Caco-2 (cell line): ENCODE results near the gene ANO1. TPM values are rescaled to one million over a fixed set of nuclear protein-coding genes. Genes with fewer than 3 reads are reported as not detected.

Source experiments
- BruUV-seq: library from RNA; stranded (reverse); fragments of 400-500 nt; replicated peaks from 2 replicates; lab custom pipeline; 2021; lab: Mats Ljungman, UMichigan
- CTCF ChIA-PET: fragments of 300-600 bp; sonication (Branson Sonifier 250); formaldehyde crosslinking; loops from one replicate; lab custom pipeline; 2022; ENCODE audit warnings: antibody characterized with exemption; lab: Charles Lee
- POLR2A ChIA-PET: fragments of 300-600 bp; sonication (Branson Sonifier 250); formaldehyde crosslinking; loops from one replicate; lab custom pipeline; 2022; ENCODE audit warnings: antibody characterized with exemption; lab: Charles Lee
- DNase-seq, 2 experiments: peaks; one replicate each; pipeline versions ENCODE4 v3.0.0 to v3.0.0-alpha.2; 2020 to 2022
- H3K27me3 ChIP-seq: replicated peaks from 2 replicates; pipeline ENCODE4 v1.6.0; 2011; ENCODE audit warnings: low read length; ENCODE audit not compliant: control insufficient read depth, insufficient read depth
- H3K36me3 ChIP-seq: 2 replicates; pipeline ENCODE4 v1.5.1; 2011; ENCODE audit warnings: low read length; ENCODE audit not compliant: control insufficient read depth, insufficient read depth
- H3K4me1 ChIP-seq: fragments of 250-450 bp; sonication (Bioruptor Pico); 2 replicates; pipeline ENCODE4 v1.5.1; 2020; ENCODE audit warnings: mild to moderate bottlenecking
- H3K4me3 ChIP-seq: 2 replicates; pipeline ENCODE4 v1.5.1; 2011; ENCODE audit warnings: low read depth, mild to moderate bottlenecking, control low read depth, low read length
- H3K9me3 ChIP-seq: fragments of 250-450 bp; sonication (Bioruptor Pico); 2 replicates; pipeline ENCODE4 v1.5.1; 2020; ENCODE audit warnings: mild to moderate bottlenecking, moderate library complexity
- H3K27ac Mint-ChIP-seq: one replicate; pipeline ENCODE4 v1.8.0; 2022; ENCODE audit warnings: mixed read lengths; ENCODE audit not compliant: unreplicated experiment
- H3K27me3 Mint-ChIP-seq: one replicate; pipeline ENCODE4 v1.8.0; 2022; ENCODE audit warnings: mixed read lengths; ENCODE audit not compliant: insufficient read depth, unreplicated experiment
- H3K36me3 Mint-ChIP-seq: one replicate; pipeline ENCODE4 v1.8.0; 2022; ENCODE audit warnings: mild to moderate bottlenecking, mixed read lengths; ENCODE audit not compliant: insufficient read depth, unreplicated experiment
- H3K4me1 Mint-ChIP-seq: one replicate; pipeline ENCODE4 v1.8.0; 2022; ENCODE audit warnings: low read depth, mixed read lengths; ENCODE audit not compliant: unreplicated experiment
- H3K4me3 Mint-ChIP-seq: one replicate; pipeline ENCODE4 v1.8.0; 2022; ENCODE audit warnings: mild to moderate bottlenecking, moderate library complexity, mixed read lengths; ENCODE audit not compliant: unreplicated experiment
- H3K9me3 Mint-ChIP-seq: one replicate; pipeline ENCODE4 v1.8.0; 2022; ENCODE audit warnings: mixed read lengths; ENCODE audit not compliant: unreplicated experiment
- intact Hi-C: fragments of 100-400 bp; cut with micrococcal nuclease; formaldehyde crosslinking; loops from one replicate; pipeline ENCODE4 v1.10.0; 2022; ENCODE audit not compliant: unreplicated experiment
- total RNA-seq: library from RNA; stranded (reverse); gene quantifications from 2 replicates; pipeline ENCODE4 v1.2.3, GENCODE V29; 2022
- TF ChIP-seq, protein P1 (sequence below), 2 experiments: fragments of 200-600 bp in 1 of 2; IDR thresholded peaks; 1 replicate in 1 of 2; 2 replicates in 1 of 2; pipeline versions ENCODE4 v1.5.1 to v1.8.0; 2011 to 2022; ENCODE audit warnings: antibody characterized with exemption in 1 of 2, control low read depth in 1 of 2, inconsistent platforms in 1 of 2, low read depth in 1 of 2, low read length in 1 of 2, mild to moderate bottlenecking in 1 of 2, moderate library complexity in 1 of 2; ENCODE audit not compliant: insufficient read depth in 1 of 2, severe bottlenecking in 1 of 2, unreplicated experiment in 1 of 2

Gene ANO1
- total RNA-seq, 1 experiment from 2014 or later = 8.4 TPM

DNA sequence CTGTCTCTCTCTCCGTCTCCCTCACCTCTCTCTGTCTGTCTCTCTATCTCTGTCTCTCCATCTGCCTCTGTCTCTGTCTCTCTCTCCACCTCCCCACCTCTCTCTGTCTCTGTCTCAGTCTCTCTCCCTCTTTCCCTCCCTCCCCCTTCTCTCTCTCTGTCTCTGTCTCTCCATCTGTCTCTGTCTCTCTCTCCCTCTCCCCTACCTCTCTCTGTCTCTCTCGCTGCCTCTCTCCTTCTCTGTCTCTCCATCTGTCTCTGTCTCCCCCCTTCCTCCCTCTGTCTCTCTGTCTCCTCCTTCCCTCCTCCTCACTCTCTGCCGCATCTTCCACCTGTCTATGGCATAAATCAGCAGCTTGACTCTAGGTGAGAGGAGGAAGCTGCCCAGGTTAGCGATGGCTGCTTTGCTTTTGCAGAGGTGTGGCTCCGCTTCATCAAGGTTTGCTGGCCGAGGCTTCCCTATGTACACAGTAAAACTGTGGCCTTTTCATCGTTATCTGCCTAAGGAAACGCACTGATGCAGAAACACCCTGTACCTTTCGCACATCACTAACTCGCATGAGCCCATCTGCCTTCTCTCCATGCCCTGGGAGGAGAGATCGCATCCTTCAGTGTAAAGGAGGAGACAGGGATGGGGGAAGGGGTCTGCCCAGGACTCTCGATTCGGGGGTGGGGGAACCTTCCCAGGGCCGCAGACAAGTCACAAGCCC is 44.5 kb downstream of the ANO1 start:
- no peaks in the 10 kb centered on the region for H3K36me3 ChIP-seq
- no peaks in the 10 kb centered on the region for H3K4me1 Mint-ChIP-seq
- no TSS peak for BruUV-seq
- H3K4me1 ChIP-seq = 0 out of 2 replicates have a peak, but pooled peaks cover under 1% of the 10 kb centered on the region
- H3K4me3 Mint-ChIP-seq = no peak overlapping the region
- DNase-seq = peak in 1 of 2 experiments; percentile 36
- ChIA-PET CTCF (no interaction called here), POLR2A (no interaction called here)
- no peak overlapping the region for H3K4me3 ChIP-seq
- H3K27ac Mint-ChIP-seq = no peak overlapping the region
- H3K36me3 Mint-ChIP-seq = no peaks in the 10 kb centered on the region
- intact Hi-C loops = no loop called here
- peaks cover 23% of the 10 kb centered on the region for H3K9me3 Mint-ChIP-seq
- H3K27me3 ChIP-seq = no peaks in the 10 kb centered on the region
- TF ChIP-seq, protein P1, sequence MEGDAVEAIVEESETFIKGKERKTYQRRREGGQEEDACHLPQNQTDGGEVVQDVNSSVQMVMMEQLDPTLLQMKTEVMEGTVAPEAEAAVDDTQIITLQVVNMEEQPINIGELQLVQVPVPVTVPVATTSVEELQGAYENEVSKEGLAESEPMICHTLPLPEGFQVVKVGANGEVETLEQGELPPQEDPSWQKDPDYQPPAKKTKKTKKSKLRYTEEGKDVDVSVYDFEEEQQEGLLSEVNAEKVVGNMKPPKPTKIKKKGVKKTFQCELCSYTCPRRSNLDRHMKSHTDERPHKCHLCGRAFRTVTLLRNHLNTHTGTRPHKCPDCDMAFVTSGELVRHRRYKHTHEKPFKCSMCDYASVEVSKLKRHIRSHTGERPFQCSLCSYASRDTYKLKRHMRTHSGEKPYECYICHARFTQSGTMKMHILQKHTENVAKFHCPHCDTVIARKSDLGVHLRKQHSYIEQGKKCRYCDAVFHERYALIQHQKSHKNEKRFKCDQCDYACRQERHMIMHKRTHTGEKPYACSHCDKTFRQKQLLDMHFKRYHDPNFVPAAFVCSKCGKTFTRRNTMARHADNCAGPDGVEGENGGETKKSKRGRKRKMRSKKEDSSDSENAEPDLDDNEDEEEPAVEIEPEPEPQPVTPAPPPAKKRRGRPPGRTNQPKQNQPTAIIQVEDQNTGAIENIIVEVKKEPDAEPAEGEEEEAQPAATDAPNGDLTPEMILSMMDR (IDR thresholded peaks at IDR 0.05; ENCODE audit: insufficient read depth in 1 of 2, low read depth in 1 of 2, low read length in 1 of 2, severe bottlenecking in 1 of 2, unreplicated experiment in 1 of 2) = no peak
- H3K27me3 Mint-ChIP-seq = peaks cover 22% of the 10 kb centered on the region
- no peaks in the 10 kb centered on the region for H3K9me3 ChIP-seq

DNA sequence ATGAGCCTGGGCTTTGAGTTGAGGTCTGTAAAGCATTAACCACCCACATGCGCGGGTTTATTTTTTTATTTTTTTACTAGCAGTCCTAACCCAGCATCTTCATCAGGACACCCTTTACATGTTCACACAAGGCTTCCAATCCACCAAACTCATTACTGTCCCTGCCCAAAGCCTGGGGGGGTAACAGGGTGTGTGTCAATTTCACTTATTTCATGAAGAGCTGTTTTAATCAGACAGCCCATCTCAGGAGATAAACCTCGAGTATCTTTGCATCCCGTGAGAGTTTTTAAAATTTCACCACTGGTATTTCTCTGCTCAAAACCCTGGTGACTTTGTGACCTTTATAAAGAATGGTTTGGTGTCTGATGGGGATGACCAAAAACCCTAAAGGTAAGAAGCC is 45.6 kb downstream of the ANO1 start:
- TF ChIP-seq, protein P1 (IDR thresholded peaks at IDR 0.05; ENCODE audit: insufficient read depth in 1 of 2, low read depth in 1 of 2, low read length in 1 of 2, severe bottlenecking in 1 of 2, unreplicated experiment in 1 of 2) = no peak
- CTCF ChIA-PET = interaction anchor here (1.0 kb wide), 1 partner anchor 9 kb away, joined by 5 read pairs; no protein-coding TSS in a partner anchor
- no peaks in the 10 kb centered on the region for H3K27me3 ChIP-seq
- Mint-ChIP-seq H3K36me3 (no peaks in the 10 kb centered on the region), H3K9me3 (peaks cover 14% of the 10 kb centered on the region), H3K27me3 (peaks cover 17% of the 10 kb centered on the region), H3K27ac (no peak overlapping the region), H3K4me1 (no peaks in the 10 kb centered on the region), H3K4me3 (no peak overlapping the region)
- DNase-seq = no peak
- intact Hi-C loops = no loop called here
- H3K4me1 ChIP-seq = peaks cover 9% of the 10 kb centered on the region
- no peak overlapping the region for H3K4me3 ChIP-seq
- no peaks in the 10 kb centered on the region for H3K9me3 ChIP-seq
- no TSS peak for BruUV-seq
- no peaks in the 10 kb centered on the region for H3K36me3 ChIP-seq
- POLR2A ChIA-PET = no interaction called here

DNA sequence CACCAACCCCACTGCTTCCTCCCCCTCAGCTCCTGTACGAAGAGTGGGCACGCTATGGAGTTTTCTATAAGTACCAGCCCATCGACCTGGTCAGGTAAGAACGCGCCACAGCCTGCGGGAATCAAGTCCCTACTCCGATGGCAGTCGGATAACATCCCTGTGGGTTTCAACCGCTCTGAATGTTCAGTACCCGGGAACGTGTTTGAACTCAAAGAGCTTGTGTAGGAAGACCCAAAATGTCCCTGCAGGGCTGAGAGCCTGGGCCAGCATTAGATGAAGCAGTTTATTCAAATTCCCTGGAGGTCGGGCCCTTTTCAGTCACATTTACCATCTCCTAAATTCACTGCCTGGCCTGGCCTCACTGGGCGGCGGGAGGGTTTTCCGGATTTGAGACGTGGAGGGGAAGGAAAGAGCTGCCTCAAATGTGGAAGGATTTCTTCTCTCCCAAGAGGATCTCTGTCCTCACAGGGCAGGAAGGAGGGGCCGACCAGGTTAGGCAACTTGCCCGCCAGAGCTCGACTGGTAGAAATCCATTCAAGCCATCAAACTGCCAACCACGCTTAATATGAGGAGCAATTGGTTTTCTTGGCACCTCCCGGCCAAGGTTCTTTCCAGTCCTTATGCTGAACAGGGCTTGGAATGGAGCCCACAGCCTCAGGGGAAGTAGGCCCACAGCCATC is 46.3 kb downstream of the ANO1 start:
- H3K4me1 ChIP-seq = peaks cover 9% of the 10 kb centered on the region
- Mint-ChIP-seq H3K36me3 (no peaks in the 10 kb centered on the region), H3K27me3 (peaks cover 14% of the 10 kb centered on the region), H3K27ac (no peak overlapping the region), H3K4me3 (no peak overlapping the region), H3K9me3 (peaks cover 6% of the 10 kb centered on the region), H3K4me1 (no peaks in the 10 kb centered on the region)
- H3K36me3 ChIP-seq = no peaks in the 10 kb centered on the region
- CTCF ChIA-PET = interaction anchor here (1.0 kb wide), 1 partner anchor 8 kb away, joined by 5 read pairs; no protein-coding TSS in a partner anchor
- H3K4me3 ChIP-seq = no peak overlapping the region
- H3K27me3 ChIP-seq = no peaks in the 10 kb centered on the region
- POLR2A ChIA-PET = no interaction called here
- no TSS peak for BruUV-seq
- H3K9me3 ChIP-seq = no peaks in the 10 kb centered on the region
- no peak for DNase-seq
- intact Hi-C loops = no loop called here
- TF ChIP-seq, protein P1 (IDR thresholded peaks at IDR 0.05; ENCODE audit: insufficient read depth in 1 of 2, low read depth in 1 of 2, low read length in 1 of 2, severe bottlenecking in 1 of 2, unreplicated experiment in 1 of 2) = no peak
